ENCODE data around the gene CACNA1B.

DNA sequence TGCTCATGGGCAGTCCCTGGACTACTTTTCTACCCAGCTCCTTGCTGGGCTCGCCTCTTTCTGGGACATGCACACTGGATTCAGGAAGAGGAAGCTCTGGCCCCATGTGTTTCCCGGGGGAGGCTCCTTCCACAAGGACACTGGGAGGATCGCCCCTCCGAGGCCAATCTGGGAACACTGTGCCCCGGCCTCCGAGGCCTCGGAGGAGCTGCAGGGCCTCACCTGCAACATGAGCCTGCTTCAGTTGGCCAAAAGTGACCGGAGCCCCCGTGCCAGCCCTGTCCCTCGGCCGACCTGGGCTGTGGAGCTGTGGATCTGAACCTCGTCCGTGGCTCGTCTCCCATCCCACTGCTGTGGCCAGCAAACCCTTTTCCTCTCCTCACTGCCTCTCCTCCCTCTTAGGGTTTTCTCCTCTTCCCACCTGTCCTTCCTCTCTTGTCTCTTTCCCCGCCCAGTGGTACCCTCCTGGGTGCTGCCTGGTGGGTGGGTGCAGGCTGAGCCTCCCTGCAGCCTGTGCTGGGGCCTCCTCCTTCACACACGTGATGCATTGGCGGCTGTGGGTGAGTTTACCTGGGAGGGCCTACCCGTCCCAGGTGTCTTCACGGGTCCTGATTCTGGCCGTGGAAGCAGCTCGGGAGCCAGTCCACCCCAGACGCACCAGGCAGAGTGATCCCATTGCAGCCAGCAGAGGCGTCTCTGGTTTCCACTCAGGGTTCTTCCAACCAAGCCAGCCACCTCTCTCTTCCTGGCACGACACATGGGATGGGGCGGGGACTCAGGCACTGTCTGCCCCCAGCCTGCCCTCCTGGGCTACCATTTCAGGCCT, 241.8 kb downstream of the CACNA1B start:
- TF ChIP-seq CTCF (IDR thresholded peaks at IDR 0.05), result no peak
- no peak for TF ChIP-seq EZH2 (IDR thresholded peaks at IDR 0.05; ENCODE audit: borderline replicate concordance, insufficient read depth, low read depth, low read length, poor library complexity, severe bottlenecking)
